GM12872 (cell line): Measurements from ENCODE around the gene TMUB1.

ENCODE experiments used
- CTCF ChIP-seq: IDR thresholded peaks from 3 replicates; pipeline ENCODE4 v1.5.1; 2011; ENCODE audit warnings: low read depth, mild to moderate bottlenecking, low read length, moderate library complexity; ENCODE audit not compliant: insufficient read depth

The TMUB1 gene

GRCh38 chr7:151119902-151120301 is 36.6 kb upstream of the TMUB1 start:
- TF ChIP-seq CTCF: no peak

GRCh38 chr7:151119055-151119415 is 35.7 kb upstream of the TMUB1 start:
- no peak for TF ChIP-seq CTCF

GRCh38 chr7:151118108-151119054 is 35.1 kb upstream of the TMUB1 start:
- TF ChIP-seq CTCF: no peak

GRCh38 chr7:151117565-151117964 is 34.3 kb upstream of the TMUB1 start:
- no peak for TF ChIP-seq CTCF

GRCh38 chr7:151116603-151117440 is 33.5 kb upstream of the TMUB1 start:
- TF ChIP-seq CTCF: no peak

- no peak for TF ChIP-seq CTCF
These were observed 32.6 kb upstream of the TMUB1 start for GRCh38 chr7:151115836-151116418.
